H1 (cell line): ENCODE measurements around the gene HES2. TPM values are rescaled to one million over a fixed set of nuclear protein-coding genes. Genes with fewer than 3 reads are reported as not detected.

Source experiments
- CTCF ChIA-PET: fragments of 300-600 bp; sonication (Branson Sonifier 250); formaldehyde crosslinking; loops from one replicate; lab custom pipeline; 2021; ENCODE audit not compliant: partially characterized antibody; lab: Charles Lee
- POLR2A ChIA-PET: fragments of 300-600 bp; sonication (Branson Sonifier 250); formaldehyde crosslinking; loops from one replicate; lab custom pipeline; 2021; ENCODE audit warnings: inconsistent platforms; ENCODE audit not compliant: partially characterized antibody; lab: Charles Lee
- DNase-seq, 2 experiments: peaks; one replicate each; pipeline versions ENCODE4 v3.0.0 to v3.0.0-alpha.2; 2010 to 2022; ENCODE audit warnings: low spot score in 2 of 2, low read depth in 1 of 2, mixed read lengths in 1 of 2
- FAIRE-seq: peaks from 2 replicates; lab custom pipeline; 2011; peaks lifted over from hg19 to GRCh38; lab: Jason Lieb, UNC
- H2AFZ ChIP-seq: 2 replicates; pipeline ENCODE4 v1.8.1; 2012; ENCODE audit warnings: low read length, inconsistent platforms
- H2AK5ac ChIP-seq: 2 replicates; pipeline ENCODE4 v1.6.1; 2013; ENCODE audit warnings: low read depth, low read length
- H2BK120ac ChIP-seq: replicated peaks from 2 replicates; pipeline ENCODE3; 2013; ENCODE audit warnings: low read depth, low read length, inconsistent platforms
- H2BK12ac ChIP-seq: 2 replicates; pipeline ENCODE4 v1.6.1; 2013; ENCODE audit warnings: low read depth, low read length
- H2BK15ac ChIP-seq: 2 replicates; pipeline ENCODE4 v1.6.1; 2013; ENCODE audit warnings: low read length
- H2BK20ac ChIP-seq: 2 replicates; pipeline ENCODE4 v1.6.1; 2013; ENCODE audit warnings: low read length
- H2BK5ac ChIP-seq: 2 replicates; pipeline ENCODE4 v1.6.1; 2013; ENCODE audit warnings: low read depth, low read length
- H3K14ac ChIP-seq: 2 replicates; pipeline ENCODE4 v1.6.1; 2013; ENCODE audit warnings: inconsistent platforms; ENCODE audit not compliant: insufficient read length
- H3K18ac ChIP-seq: 2 replicates; pipeline ENCODE4 v1.6.1; 2013; ENCODE audit warnings: low read length; ENCODE audit errors: extremely low read depth
- H3K23ac ChIP-seq: 2 replicates; pipeline ENCODE4 v1.6.1; 2013; ENCODE audit warnings: inconsistent platforms; ENCODE audit not compliant: insufficient read length
- H3K23me2 ChIP-seq: 2 replicates; pipeline ENCODE4 v1.6.1; 2013; ENCODE audit warnings: low read depth, low read length
- H3K27ac ChIP-seq: 2 replicates; pipeline ENCODE4 v1.6.1; 2011; ENCODE audit warnings: low read depth, low read length, inconsistent platforms
- H3K27me3 ChIP-seq, 4 experiments: replicated peaks in 1 of 4; 1 replicate in 1 of 4; 2 replicates in 3 of 4; pipeline versions ENCODE4 v1.6.1 to v1.8.1; 2011 to 2013; ENCODE audit warnings: low read length in 3 of 4, mild to moderate bottlenecking in 3 of 4, inconsistent platforms in 2 of 4, mixed read lengths in 2 of 4, moderate library complexity in 1 of 4; ENCODE audit not compliant: control insufficient read depth in 3 of 4, insufficient read depth in 3 of 4; ENCODE audit errors: extremely low read depth in 1 of 4
- H3K36me3 ChIP-seq, 4 experiments: 2 replicates each; pipeline versions ENCODE4 v1.6.1 to v1.8.1; 2011 to 2013; ENCODE audit warnings: mild to moderate bottlenecking in 4 of 4, low read length in 3 of 4, moderate library complexity in 2 of 4, control low read depth in 1 of 4, inconsistent platforms in 1 of 4; ENCODE audit not compliant: insufficient read depth in 4 of 4, control insufficient read depth in 2 of 4
- H3K4ac ChIP-seq: replicated peaks from 2 replicates; pipeline ENCODE3; 2013; ENCODE audit warnings: low read length, low read depth, mixed read lengths, inconsistent platforms; ENCODE audit not compliant: insufficient read length
- H3K4me1 ChIP-seq, 4 experiments: replicated peaks in 1 of 4; 1 replicate in 1 of 4; 2 replicates in 3 of 4; pipeline versions ENCODE4 v1.6.1 to v1.8.1; 2011 to 2013; ENCODE audit warnings: low read length in 3 of 4, inconsistent platforms in 2 of 4, mixed read lengths in 1 of 4; ENCODE audit not compliant: insufficient read depth in 4 of 4, control insufficient read depth in 3 of 4
- H3K4me2 ChIP-seq, 2 experiments: 2 replicates each; pipeline versions ENCODE4 v1.6.1 to v1.8.1; 2011 to 2013; ENCODE audit warnings: low read depth in 2 of 2, low read length in 2 of 2, control low read depth in 1 of 2, inconsistent platforms in 1 of 2, mild to moderate bottlenecking in 1 of 2; ENCODE audit not compliant: insufficient read depth in 1 of 2
- H3K4me3 ChIP-seq, 4 experiments: fragments of 200-600, 300-600 bp in 1 of 4; sonication (generic), shearing (Covaris generic), sonication (Bioruptor Twin) in 1 of 4; 2 replicates each; pipeline versions ENCODE4 v1.5.1 to v1.8.1; 2011 to 2016; ENCODE audit warnings: low read length in 4 of 4, low read depth in 3 of 4, control low read depth in 2 of 4, inconsistent platforms in 2 of 4, mild to moderate bottlenecking in 2 of 4, mixed read lengths in 1 of 4, moderate library complexity in 1 of 4; ENCODE audit not compliant: insufficient read depth in 2 of 4; ENCODE audit errors: extremely low read depth in 1 of 4
- H3K56ac ChIP-seq: replicated peaks from 2 replicates; pipeline ENCODE3; 2013; ENCODE audit warnings: low read depth, mild to moderate bottlenecking, mixed read lengths, low read length, inconsistent platforms; ENCODE audit not compliant: insufficient read length
- H3K79me1 ChIP-seq: 2 replicates; pipeline ENCODE4 v1.6.1; 2013; ENCODE audit warnings: low read depth, low read length, control low read depth
- H3K79me2 ChIP-seq, 2 experiments: 2 replicates each; pipeline versions ENCODE4 v1.6.1 to v1.8.1; 2012 to 2013; ENCODE audit warnings: low read length in 2 of 2, mild to moderate bottlenecking in 2 of 2, inconsistent platforms in 1 of 2; ENCODE audit not compliant: insufficient read depth in 2 of 2, control insufficient read depth in 1 of 2
- H3K9ac ChIP-seq, 4 experiments: replicated peaks in 1 of 4; 1 replicate in 1 of 4; 2 replicates in 3 of 4; pipeline versions ENCODE4 v1.6.1 to v1.8.1; 2011 to 2013; ENCODE audit warnings: low read depth in 3 of 4, low read length in 3 of 4, control low read depth in 2 of 4, mild to moderate bottlenecking in 2 of 4, moderate library complexity in 2 of 4, inconsistent platforms in 1 of 4; ENCODE audit errors: extremely low read depth in 1 of 4
- H3K9me3 ChIP-seq, 2 experiments: 2 replicates each; pipeline versions ENCODE4 v1.6.1 to v1.8.1; 2012 to 2013; ENCODE audit warnings: mild to moderate bottlenecking in 2 of 2, moderate library complexity in 2 of 2, control low read depth in 1 of 2, inconsistent platforms in 1 of 2, low read depth in 1 of 2, low read length in 1 of 2, mixed read lengths in 1 of 2; ENCODE audit not compliant: insufficient read depth in 2 of 2
- H4K20me1 ChIP-seq, 2 experiments: replicated peaks in 1 of 2; 2 replicates each; pipeline versions ENCODE3 to v1.8.1; 2011 to 2013; ENCODE audit warnings: inconsistent platforms in 2 of 2, low read length in 2 of 2, mild to moderate bottlenecking in 1 of 2; ENCODE audit not compliant: insufficient read depth in 2 of 2, control insufficient read depth in 1 of 2
- H4K5ac ChIP-seq: 2 replicates; pipeline ENCODE4 v1.6.1; 2013; ENCODE audit warnings: low read length, low read depth, mixed read lengths, inconsistent platforms; ENCODE audit not compliant: insufficient read length
- H4K8ac ChIP-seq: 2 replicates; pipeline ENCODE4 v1.8.0; 2013; ENCODE audit warnings: mild to moderate bottlenecking, moderate library complexity, low read length, inconsistent platforms; ENCODE audit not compliant: insufficient read depth; ENCODE audit errors: extremely low read depth
- H4K91ac ChIP-seq: replicated peaks from 2 replicates; pipeline ENCODE3; 2013; ENCODE audit warnings: low read length, mixed read lengths, inconsistent platforms; ENCODE audit not compliant: insufficient read length
- CHD1 ChIP-seq: IDR thresholded peaks from 2 replicates; pipeline ENCODE4 v1.6.1; 2012; ENCODE audit warnings: low read depth, low read length, improper control_type of control experiment
- EGR1 ChIP-seq: IDR thresholded peaks from 2 replicates; pipeline ENCODE4 v1.6.1; 2011; ENCODE audit warnings: low read depth, low read length, borderline replicate concordance
- EZH2 ChIP-seq: fragments of 200-600 bp; sonication (generic); IDR thresholded peaks from 2 replicates; pipeline ENCODE4 v1.7.1; 2012; ENCODE audit warnings: low read depth, mild to moderate bottlenecking, moderate library complexity, low read length, inconsistent platforms; ENCODE audit not compliant: severe bottlenecking
- KDM4A ChIP-seq: IDR thresholded peaks from one replicate; pipeline ENCODE4 v1.7.1; 2012; ENCODE audit warnings: low read depth, mild to moderate bottlenecking, moderate library complexity, low read length, inconsistent platforms; ENCODE audit not compliant: severe bottlenecking
- RBBP5 ChIP-seq: IDR thresholded peaks from 2 replicates; pipeline ENCODE4 v1.7.1; 2012; ENCODE audit warnings: low read depth, mild to moderate bottlenecking, inconsistent platforms, low read length, moderate library complexity, borderline replicate concordance
- SIN3A ChIP-seq, 2 experiments: IDR thresholded peaks in 1 of 2; conservative IDR thresholded peaks in 1 of 2; 2 replicates each; pipeline ENCODE4 v1.6.1; 2011 to 2012; ENCODE audit warnings: low read length in 2 of 2, improper control_type of control experiment in 1 of 2, low read depth in 1 of 2, mild to moderate bottlenecking in 1 of 2
- SUZ12 ChIP-seq: fragments of 200-600 bp; sonication (generic); IDR thresholded peaks from 2 replicates; pipeline ENCODE4 v1.6.1; 2012; ENCODE audit warnings: mild to moderate bottlenecking, inconsistent platforms, low read length, moderate library complexity, mixed read lengths
- WGBS, 2 experiments: shearing (Covaris generic) in 1 of 2; methylation state at CpG; one replicate each; pipeline versions ENCODE4 v1.1.6 to v1.1.7; 2013 to 2015; ENCODE audit warnings: low lambda C conversion rate in 2 of 2, mixed read lengths in 2 of 2, inconsistent platforms in 1 of 2, low coverage in 1 of 2, missing lambda C conversion rate in 1 of 2; ENCODE audit not compliant: insufficient replicate concordance in 2 of 2, insufficient coverage in 1 of 2, insufficient read length in 1 of 2; ENCODE audit errors: extremely low coverage in 1 of 2, missing lambda C conversion rate in 1 of 2; 5-methylcytosine and 5-hydroxymethylcytosine counted together
- polyA plus RNA-seq, 7 experiments: library from polyadenylated mRNA; depleted of rRNA in 3 of 7; stranded (reverse) in 5 of 7; unstranded in 2 of 7; fragments of >200 nt in 5 of 7; fragments of 200-250 nt in 2 of 7; gene quantifications; 1 replicate in 5 of 7; 2 replicates in 1 of 7; 4 replicates in 1 of 7; pipeline versions ENCODE4 v1.2.1 to v1.2.3, GENCODE V29; 2011 to 2013; ENCODE audit warnings: missing spikeins in 2 of 7, mixed read lengths in 2 of 7
- total RNA-seq: library from RNA; stranded (reverse); fragmentation: NEBNext Ultra II Directional; extraction: Animal tissue kit (Norgen Biotek cat#: 25700); gene quantifications from 2 replicates; pipeline ENCODE4 v1.2.1, GENCODE V29; 2021

HES2 gene
- total and polyA plus RNA-seq, 2 of the 8 experiments (the other 6 are each of a cell fraction or from before 2014, with no cell fraction given) = 0.15 to 0.53 TPM

DNA sequence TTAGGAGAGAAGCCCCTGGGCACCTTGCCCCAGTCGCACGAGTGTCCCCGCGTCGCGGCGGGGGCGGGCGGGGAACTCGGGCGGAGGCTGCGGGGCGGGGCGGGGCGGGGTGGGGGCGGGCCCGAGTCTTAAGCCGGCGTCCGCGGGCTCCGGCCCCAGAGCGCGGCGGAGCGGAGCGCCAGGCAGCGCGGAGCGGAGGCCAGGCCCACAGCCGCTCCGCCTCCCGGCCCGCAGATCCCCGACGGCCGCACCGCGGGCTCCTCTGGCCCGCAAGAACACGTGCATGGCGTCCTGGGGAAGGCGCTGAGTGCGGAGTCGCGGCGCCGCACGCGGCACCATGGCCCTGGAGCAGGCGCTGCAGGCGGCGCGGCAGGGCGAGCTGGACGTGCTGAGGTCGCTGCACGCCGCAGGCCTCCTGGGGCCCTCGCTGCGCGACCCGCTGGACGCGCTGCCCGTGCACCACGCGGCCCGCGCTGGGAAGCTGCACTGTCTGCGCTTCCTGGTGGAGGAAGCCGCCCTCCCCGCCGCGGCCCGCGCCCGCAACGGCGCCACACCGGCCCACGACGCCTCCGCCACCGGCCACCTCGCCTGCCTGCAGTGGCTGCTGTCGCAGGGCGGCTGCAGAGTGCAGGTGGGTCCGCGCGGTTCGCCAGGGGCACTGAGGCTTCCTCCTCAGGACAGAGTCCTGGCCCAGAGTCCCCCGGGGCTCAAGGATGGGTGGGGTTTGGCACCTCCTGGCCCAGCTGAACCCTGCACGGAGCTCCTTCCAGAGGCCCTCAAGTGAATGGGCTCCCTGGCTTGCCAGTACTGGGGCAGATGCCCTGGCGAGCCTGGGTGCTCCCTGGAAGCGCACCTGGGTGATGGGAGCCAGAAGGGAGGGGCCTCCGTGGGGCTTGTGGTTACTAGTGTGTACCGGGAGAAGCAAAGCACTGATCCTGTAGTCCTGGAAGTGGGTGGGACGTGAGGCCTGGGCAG is 5.2 kb upstream of the HES2 start, which contains the start of gene ESPN:
Gene ESPN (plus strand): TSS at position 158 of the 975 bp plus-strand sequence. CDS start 180 bp downstream, at position 338.
- no peak within 1 kb of the TSS for H3K27ac ChIP-seq
- 29% methylated on average over 50 of the region's 99 CpGs; no CpG with 5 or more reads in 1 of the 2 experiments for WGBS, 2 experiments
- peak; percentile 68 for TF ChIP-seq KDM4A
- TF ChIP-seq CHD1 = no peak
- peak; percentile 67 for TF ChIP-seq SUZ12
- no peak for TF ChIP-seq EZH2
- TF ChIP-seq SIN3A (conservative IDR thresholded peaks at IDR 0.05 in 1 of 2, IDR thresholded peaks at IDR 0.05 in 1 of 2; ENCODE audit: low read depth in 1 of 2, low read length in 2 of 2) = no peak
- 0 out of 2 replicates have a peak, but pooled peaks have one; percentile 19 for TF ChIP-seq RBBP5
- TF ChIP-seq EGR1 = no peak

More for the DNA sequence above, 5.2 kb upstream of the HES2 start, which contains the start of gene ESPN:
- Histone ChIP-seq H2BK120ac (no peak within 1 kb of the TSS), H3K4me1 (peaks cover 0 to 29% (median 12%) of the 10 kb centered on the region in 4 experiments; a peak in 5 of 7 replicates), H2BK20ac (no peak within 1 kb of the TSS), H2AK5ac (no peak within 1 kb of the TSS), H3K79me1 (no peaks in the 10 kb centered on the region), H3K4me3 (peak within 1 kb of the TSS in 3 of 4 experiments; percentile 15 to 52 (median 19); a peak in 5 of 8 replicates), H2BK5ac (no peak within 1 kb of the TSS), H3K27me3 (peaks cover 48 to 73% (median 65%) of the 10 kb centered on the region in 4 experiments), H3K9me3 (no peaks in the 10 kb centered on the region), H2AFZ (0 out of 2 replicates have a peak within 1 kb of the TSS, but pooled peaks have one; percentile 31), H4K8ac (peak within 1 kb of the TSS; percentile 45), H3K56ac (no peak within 1 kb of the TSS), H3K4me2 (peak within 1 kb of the TSS; percentile 26 to 67), H3K14ac (no peak within 1 kb of the TSS), H2BK15ac (0 out of 2 replicates have a peak within 1 kb of the TSS, but pooled peaks have one; percentile 72), H3K36me3 (peaks cover 0 to 5% (median 0%) of the 10 kb centered on the region in 4 experiments; a peak in 1 of 8 replicates), H3K18ac (peak within 1 kb of the TSS; percentile 32), H4K20me1 (peaks cover 0 to 7% of the 10 kb centered on the region in 2 experiments), H3K23ac (no peak within 1 kb of the TSS), H2BK12ac (no peak within 1 kb of the TSS; the same call in 1 of the 2 replicates), H3K23me2 (peaks cover 13% of the 10 kb centered on the region; the same call in 1 of the 2 replicates), H3K4ac (no peak within 1 kb of the TSS), H3K9ac (no peak within 1 kb of the TSS), H4K5ac (no peak within 1 kb of the TSS), H3K79me2 (no peaks in the 10 kb centered on the region), H4K91ac (no peak within 1 kb of the TSS)
- POLR2A ChIA-PET = interaction anchor here (0.6 to 1.7 kb wide), 4 partner anchors 16 to 176 kb away, joined by 3 to 4 read pairs (median 3); no protein-coding TSS in a partner anchor
- CTCF ChIA-PET = interaction anchor here (0.5 to 2.9 kb wide), 7 partner anchors 12 to 294 kb away, joined by 3 to 42 read pairs (median 4); no protein-coding TSS in a partner anchor
- FAIRE-seq (no peak), DNase-seq (peak in 1 of 2 experiments; percentile 60)
